ENCODE results near the gene CR1. TPM values are rescaled to one million over a fixed set of nuclear protein-coding genes. Genes with fewer than 3 reads are reported as not detected.
"Not testable (repeated sequence)": the region's sequence is repeated elsewhere in the genome, so short reads cannot be mapped to it uniquely, and the experiment has no call there.

Gene CR1
- not detected in 2 replicates for total RNA-seq

DNA sequence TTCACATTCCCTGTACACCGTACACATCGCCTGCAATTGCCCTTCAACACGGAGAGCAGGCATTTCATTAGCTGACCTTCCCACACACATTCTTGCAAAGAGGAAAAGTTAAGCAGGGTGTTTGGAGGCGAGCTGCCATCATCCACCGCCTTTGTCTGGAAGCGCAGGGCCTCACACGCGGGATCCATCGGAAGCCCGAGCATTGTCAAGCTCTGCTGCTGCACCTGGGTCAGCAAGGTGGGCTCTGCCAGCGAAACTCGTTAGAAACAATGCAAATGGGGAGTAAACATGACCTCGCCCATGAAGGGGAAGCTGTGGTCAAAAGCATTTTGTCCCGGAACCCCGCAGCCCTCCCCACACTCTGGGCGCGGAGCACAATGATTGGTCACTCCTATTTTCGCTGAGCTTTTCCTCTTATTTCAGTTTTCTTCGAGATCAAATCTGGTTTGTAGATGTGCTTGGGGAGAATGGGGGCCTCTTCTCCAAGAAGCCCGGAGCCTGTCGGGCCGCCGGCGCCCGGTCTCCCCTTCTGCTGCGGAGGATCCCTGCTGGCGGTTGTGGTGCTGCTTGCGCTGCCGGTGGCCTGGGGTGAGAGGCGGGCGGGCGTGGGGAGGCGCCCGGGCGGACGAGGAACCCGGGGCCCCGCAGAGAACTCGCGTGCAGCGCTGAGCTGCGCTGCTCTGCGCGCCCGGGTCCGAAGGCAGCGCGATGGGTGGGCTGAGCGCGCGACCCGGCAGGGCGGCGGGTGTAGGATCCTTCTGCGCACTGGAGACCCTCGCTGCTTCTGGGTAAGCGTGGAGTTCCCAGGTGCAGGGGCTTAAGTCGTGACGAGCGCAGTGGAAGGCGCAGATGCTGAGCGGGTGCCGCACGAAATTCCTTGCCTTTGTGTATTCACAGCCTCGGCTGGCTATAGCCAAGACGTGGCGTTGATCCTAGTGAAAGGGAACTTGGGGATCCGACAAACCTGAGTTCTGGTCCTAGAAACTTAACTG lies at the start of gene CR1:
CR1 (plus strand) TSS at position 357 of the 992 bp plus-strand sequence; CDS start at position 468, 111 bp downstream.
- no peak for DNase-seq (ENCODE audit: extremely low read depth, low read depth, low spot score)

DNA sequence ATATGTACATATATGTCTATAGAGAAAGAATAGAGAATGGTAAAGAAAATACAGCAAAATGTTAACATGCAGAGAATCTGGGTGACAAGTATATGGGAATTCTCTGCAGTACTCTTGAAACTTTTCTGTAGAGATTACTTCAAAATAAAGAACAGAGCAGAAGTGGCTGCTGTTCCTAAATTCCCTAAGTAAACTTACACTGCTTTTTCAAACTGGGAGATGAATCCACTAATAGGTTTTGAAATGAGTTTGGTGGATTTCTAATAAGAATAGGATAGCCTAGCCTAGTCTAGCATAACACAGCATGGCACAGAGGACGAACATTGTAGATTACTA lies 42.3 kb upstream of the CR1 start:
- DNase-seq (ENCODE audit: extremely low read depth, low read depth, low spot score), result no peak

- DNase-seq (ENCODE audit: extremely low read depth, low read depth, low spot score), result no peak
Observed at GRCh38 chr1:207454046-207454964, 41.7 kb upstream of the CR1 start, which contains the start of gene CR2. Gene CR2 (plus strand): TSS chr1:207454328. CDS start chr1:207454419, 91 bp downstream.

GRCh38 chr1:207455183-207455754 lies 40.7 kb upstream of the CR1 start:
- DNase-seq (ENCODE audit: extremely low read depth, low read depth, low spot score), result no peak

- DNase-seq (ENCODE audit: extremely low read depth, low read depth, low spot score), result no peak
Observed at GRCh38 chr1:207458414-207458813, 37.5 kb upstream of the CR1 start.

DNA sequence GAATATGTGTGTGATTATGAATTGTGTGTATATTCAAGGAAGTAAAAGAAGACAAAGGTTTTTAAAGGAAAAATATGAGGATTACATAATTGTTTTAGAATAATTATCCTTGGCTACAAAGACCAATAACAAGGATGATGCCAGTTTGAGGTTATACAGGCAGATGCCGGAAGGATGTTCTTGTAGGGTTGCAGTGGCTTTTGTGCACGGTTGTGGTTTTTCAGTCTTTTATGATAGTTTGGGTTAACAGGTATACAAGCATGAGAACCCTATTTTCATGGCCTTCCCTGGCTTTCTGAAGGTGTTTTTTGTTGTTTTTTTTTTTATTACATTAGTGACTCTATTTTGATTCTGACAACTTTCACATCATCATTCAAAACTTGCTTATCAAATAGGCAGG lies 36.9 kb upstream of the CR1 start:
- no peak for DNase-seq (ENCODE audit: extremely low read depth, low read depth, low spot score)

DNA sequence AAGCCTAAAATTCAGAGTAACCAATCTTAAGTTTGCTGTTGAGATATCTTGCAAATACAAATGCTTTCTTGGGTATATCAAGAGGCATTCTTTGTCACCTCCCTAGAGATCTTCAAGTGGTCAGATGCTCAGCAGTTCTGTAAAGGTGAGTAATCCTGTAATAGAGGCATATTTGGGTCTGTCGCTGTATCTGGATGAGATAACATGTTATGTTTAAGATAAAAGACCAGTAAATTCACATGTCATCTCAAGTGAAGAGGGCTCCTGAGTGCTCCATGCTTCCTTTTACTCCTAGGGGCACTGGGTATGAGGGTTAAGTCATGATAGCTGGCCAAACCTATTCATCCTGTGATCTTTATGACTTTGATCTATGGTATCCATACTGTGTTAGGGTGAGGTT lies 34.3 kb upstream of the CR1 start:
- no peak for DNase-seq (ENCODE audit: extremely low read depth, low read depth, low spot score)

DNA sequence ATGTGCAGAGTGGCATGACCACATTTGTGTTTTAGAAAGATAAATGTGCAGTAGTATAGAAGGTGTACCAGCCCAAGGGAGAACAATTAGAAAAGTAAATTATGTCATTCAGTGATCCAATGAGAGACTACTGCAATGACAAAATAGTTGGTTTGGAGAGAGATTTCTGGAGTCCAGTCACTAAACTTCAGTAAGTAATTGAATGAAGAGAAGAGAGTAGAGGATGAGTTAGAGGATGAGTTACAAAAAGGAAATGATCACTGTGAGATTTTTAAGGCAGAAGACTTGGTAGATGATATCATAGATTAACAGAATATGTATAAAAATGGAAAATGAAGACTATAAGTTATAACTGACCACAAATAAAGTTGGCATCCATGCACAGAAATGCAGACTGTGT lies 33.4 kb upstream of the CR1 start:
- DNase-seq (ENCODE audit: extremely low read depth, low read depth, low spot score), result no peak

DNA sequence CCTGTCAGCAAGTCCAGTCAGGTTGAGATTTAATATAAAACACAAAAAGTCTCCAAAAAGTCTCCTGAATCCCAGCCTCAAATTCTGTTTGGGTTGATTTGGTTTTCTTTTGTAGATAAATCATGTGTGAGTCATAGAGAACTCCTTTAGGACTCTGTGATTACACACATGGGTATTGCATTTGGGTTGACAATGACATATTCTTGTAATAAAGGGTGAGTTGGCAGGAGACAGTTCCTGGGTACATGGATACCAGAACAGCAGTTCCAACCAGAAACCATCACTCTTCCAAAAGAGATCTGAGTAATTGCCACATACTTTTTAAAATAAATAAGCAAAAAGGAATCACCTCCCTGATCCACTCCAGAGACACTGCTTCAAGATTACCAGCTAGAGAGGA lies 32.9 kb upstream of the CR1 start:
- DNase-seq (ENCODE audit: extremely low read depth, low read depth, low spot score), result no peak

DNA sequence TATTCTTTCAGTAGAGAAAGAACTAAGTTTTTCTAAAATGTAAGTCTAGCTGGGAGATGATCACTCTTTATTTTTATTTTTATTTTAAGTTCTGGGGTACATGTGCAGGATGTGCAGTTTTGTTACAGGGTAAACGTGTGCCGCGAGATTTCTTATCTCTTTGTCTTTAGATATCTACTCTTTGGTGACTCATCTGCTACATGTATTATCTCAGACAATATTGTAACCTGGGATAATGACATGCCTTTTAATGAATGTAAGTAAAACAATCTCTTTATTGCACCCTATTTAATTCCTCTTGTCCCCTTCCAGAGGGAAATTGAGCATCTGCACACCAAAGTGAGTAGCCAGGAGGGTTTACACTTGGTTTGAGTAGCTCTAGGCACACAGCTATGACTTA lies 32.4 kb upstream of the CR1 start:
- DNase-seq (ENCODE audit: extremely low read depth, low read depth, low spot score), result no peak

- no peak for DNase-seq (ENCODE audit: extremely low read depth, low read depth, low spot score)
Observed at GRCh38 chr1:207470927-207471326, 25.0 kb upstream of the CR1 start.

GRCh38 chr1:207474210-207474609 lies 21.7 kb upstream of the CR1 start:
- no peak for DNase-seq (ENCODE audit: extremely low read depth, low read depth, low spot score)

DNA sequence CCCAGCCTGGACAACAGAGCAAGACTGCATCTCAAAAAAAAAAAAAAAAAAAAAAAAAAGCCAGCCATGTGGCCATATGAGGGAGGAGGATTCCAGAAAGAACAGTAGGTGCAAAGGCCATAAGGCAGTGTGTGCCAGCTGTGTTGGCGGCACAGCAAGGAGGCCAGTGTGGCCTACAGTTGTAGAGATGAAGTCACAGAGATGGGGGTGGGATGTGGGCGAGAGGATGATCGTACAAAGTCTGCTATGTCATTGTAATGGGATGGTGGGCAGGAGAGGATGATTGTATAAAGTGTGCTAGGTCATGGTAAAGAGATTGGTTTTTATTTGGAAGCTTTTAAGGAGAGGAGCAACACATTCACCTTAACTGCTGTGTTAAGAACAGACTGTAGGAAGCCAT lies 9.8 kb upstream of the CR1 start:
- no peak for DNase-seq (ENCODE audit: extremely low read depth, low read depth, low spot score)

DNA sequence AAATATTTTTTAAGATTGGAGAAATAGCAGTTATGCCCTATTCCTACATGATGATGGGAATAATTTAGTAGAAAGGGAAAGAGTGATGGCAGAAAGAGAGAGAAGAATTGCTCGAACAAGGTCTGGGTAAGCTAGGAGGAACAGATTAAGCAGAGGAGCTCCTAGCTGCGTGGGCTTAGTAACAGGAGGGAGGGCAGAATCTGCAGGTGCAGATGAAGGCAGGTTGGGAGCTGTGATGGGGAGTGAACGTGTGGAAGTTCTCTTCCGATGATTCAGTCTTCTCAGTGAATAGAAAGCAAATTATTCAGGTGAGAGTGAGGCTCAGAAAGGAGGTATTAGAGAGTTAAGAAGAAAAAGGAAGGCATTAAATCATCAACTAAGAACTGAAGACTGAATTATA lies 8.3 kb upstream of the CR1 start:
- DNase-seq (ENCODE audit: extremely low read depth, low read depth, low spot score), result no peak

GRCh38 chr1:207493212-207493611 lies 2.7 kb upstream of the CR1 start:
- no peak for DNase-seq (ENCODE audit: extremely low read depth, low read depth, low spot score)

DNA sequence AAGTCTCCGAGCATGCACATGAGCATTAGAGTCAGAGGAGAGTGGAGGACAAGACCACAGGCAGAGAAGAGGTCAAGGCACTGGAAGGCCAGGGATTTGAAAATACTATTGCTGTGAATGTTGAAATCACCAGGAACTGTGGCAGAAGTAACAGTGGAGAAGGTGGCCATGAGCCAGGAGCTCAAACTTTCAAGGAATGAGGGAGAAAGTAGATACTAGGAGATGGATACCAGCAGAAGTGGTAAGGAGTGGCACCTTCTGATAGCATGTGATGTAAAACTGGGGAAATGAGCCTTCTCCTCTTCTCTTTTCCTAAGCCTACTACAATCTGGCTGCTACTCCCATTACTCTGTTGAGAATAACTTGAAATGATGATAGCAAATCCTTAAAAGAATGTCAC lies 1.8 kb upstream of the CR1 start:
- DNase-seq (ENCODE audit: extremely low read depth, low read depth, low spot score), result no peak

- DNase-seq (ENCODE audit: extremely low read depth, low read depth, low spot score), result not testable (repeated sequence)
Observed at GRCh38 chr1:207495281-207495680, 676 bp upstream of the CR1 start.

- DNase-seq (ENCODE audit: extremely low read depth, low read depth, low spot score), result no peak
Observed at GRCh38 chr1:207497941-207498340, 2.0 kb downstream of the CR1 start.

DNA sequence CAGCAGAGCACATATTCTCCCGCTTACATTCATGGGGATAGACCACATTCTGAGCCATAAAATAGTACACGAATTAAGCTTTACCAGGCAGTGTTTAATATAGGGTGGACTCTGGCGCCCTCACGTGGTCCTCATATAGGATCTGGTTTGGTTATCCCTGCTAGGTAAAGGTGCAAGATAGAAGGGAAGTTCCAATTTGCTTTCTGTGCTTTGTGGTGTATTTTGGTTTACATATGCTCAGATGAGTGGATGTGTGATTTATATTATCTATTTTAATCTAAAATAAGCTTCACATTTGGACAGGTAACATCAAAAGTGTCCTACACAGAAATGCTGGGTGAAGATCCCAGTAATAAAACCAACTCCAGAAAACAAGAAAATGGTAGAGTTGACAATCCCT lies 3.6 kb downstream of the CR1 start:
- peak; percentile 33 for DNase-seq (ENCODE audit: extremely low read depth, low read depth, low spot score)

GRCh38 chr1:207500306-207500705 lies 4.3 kb downstream of the CR1 start:
- DNase-seq (ENCODE audit: extremely low read depth, low read depth, low spot score), result no peak

DNA sequence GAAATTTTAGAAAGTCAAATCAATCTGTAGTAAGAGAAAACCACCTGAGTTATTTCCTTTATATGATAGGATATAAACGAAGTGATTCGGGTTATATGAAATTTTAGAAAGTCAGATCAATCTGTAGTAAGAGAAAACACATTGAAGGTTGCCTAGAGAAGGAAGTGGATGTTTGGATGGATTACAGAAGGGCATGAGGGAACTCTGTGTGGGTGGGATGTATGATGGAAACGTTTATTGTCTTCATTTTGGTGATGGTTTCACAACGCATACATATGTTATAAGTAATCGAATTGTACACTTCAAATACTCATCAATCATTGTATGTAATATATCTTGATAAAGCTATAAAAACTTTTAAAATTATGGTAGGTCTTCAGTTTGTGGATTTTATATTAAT lies 5.1 kb downstream of the CR1 start:
- DNase-seq (ENCODE audit: extremely low read depth, low read depth, low spot score), result no peak
